H1 (cell line): ENCODE measurements around the gene PLD5. TPM values are rescaled to one million over a fixed set of nuclear protein-coding genes. Genes with fewer than 3 reads are reported as not detected.

Experiments
- POLR2A ChIP-seq, 2 experiments: IDR thresholded peaks; 1 replicate in 1 of 2; 2 replicates in 1 of 2; pipeline ENCODE4 v1.6.1; 2011; ENCODE audit warnings: low read depth in 2 of 2, low read length in 2 of 2, mild to moderate bottlenecking in 2 of 2; ENCODE audit errors: control extremely low read depth in 1 of 2
- polyA plus RNA-seq, 7 experiments: library from polyadenylated mRNA; depleted of rRNA in 3 of 7; stranded (reverse) in 5 of 7; unstranded in 2 of 7; fragments of >200 nt in 5 of 7; fragments of 200-250 nt in 2 of 7; gene quantifications; 1 replicate in 5 of 7; 2 replicates in 1 of 7; 4 replicates in 1 of 7; pipeline versions ENCODE4 v1.2.1 to v1.2.3, GENCODE V29; 2011 to 2013; ENCODE audit warnings: missing spikeins in 2 of 7, mixed read lengths in 2 of 7
- total RNA-seq: library from RNA; stranded (reverse); fragmentation: NEBNext Ultra II Directional; extraction: Animal tissue kit (Norgen Biotek cat#: 25700); gene quantifications from 2 replicates; pipeline ENCODE4 v1.2.1, GENCODE V29; 2021

The PLD5 gene
- total and polyA plus RNA-seq, 2 of the 8 experiments (the other 6 are each of a cell fraction or from before 2014, with no cell fraction given), result 0.86 to 8.5 TPM

DNA sequence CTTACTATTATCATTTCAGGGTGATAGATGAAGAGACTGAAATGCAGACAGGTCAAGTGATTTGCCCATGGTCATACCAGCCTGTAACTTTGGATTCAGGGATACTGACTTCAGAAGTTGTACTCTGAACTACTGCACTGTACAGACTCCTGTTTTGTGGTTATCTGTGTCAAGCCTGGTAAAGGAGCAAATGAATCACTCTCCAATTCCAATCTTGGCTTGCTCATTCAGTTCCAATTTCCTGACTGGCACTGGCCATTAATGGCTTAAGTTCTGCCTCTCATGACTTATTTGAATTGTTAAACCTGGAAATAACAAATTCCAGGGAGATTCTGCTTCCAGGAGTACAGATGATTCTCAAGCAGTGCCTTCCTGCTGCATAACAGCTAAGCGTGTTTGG is 45.4 kb upstream of the PLD5 start (continued):
- TF ChIP-seq POLR2A (IDR thresholded peaks at IDR 0.05; ENCODE audit: control extremely low read depth in 1 of 2, low read depth in 2 of 2, low read length in 2 of 2), result no peak
